GM12865 (cell line): ENCODE results near the gene FOXA3.

Experiments used
- DNase-seq: peaks from one replicate; pipeline ENCODE4 v3.0.0; 2010; ENCODE audit warnings: low read depth
- H3K4me3 ChIP-seq: 2 replicates; pipeline ENCODE4 v1.5.1; 2011; ENCODE audit warnings: mild to moderate bottlenecking, low read depth, low read length, control low read depth
- CTCF ChIP-seq: IDR thresholded peaks from 2 replicates; pipeline ENCODE4 v1.5.1; 2011; ENCODE audit warnings: low read length, control low read depth, low read depth, inconsistent platforms; ENCODE audit not compliant: insufficient read depth; ENCODE audit errors: missing control alignments

The FOXA3 gene

GRCh38 chr19:45852983-45853382 lies 11.1 kb upstream of the FOXA3 start:
- no peak overlapping the region for H3K4me3 ChIP-seq

GRCh38 chr19:45854167-45854778 lies 9.9 kb upstream of the FOXA3 start:
- no peak for TF ChIP-seq CTCF
- no peak for DNase-seq
- no peak overlapping the region for H3K4me3 ChIP-seq

More at GRCh38 chr19:45852983-45853382, 11.1 kb upstream of the FOXA3 start:
- DNase-seq, result no peak
- no peak for TF ChIP-seq CTCF

DNA sequence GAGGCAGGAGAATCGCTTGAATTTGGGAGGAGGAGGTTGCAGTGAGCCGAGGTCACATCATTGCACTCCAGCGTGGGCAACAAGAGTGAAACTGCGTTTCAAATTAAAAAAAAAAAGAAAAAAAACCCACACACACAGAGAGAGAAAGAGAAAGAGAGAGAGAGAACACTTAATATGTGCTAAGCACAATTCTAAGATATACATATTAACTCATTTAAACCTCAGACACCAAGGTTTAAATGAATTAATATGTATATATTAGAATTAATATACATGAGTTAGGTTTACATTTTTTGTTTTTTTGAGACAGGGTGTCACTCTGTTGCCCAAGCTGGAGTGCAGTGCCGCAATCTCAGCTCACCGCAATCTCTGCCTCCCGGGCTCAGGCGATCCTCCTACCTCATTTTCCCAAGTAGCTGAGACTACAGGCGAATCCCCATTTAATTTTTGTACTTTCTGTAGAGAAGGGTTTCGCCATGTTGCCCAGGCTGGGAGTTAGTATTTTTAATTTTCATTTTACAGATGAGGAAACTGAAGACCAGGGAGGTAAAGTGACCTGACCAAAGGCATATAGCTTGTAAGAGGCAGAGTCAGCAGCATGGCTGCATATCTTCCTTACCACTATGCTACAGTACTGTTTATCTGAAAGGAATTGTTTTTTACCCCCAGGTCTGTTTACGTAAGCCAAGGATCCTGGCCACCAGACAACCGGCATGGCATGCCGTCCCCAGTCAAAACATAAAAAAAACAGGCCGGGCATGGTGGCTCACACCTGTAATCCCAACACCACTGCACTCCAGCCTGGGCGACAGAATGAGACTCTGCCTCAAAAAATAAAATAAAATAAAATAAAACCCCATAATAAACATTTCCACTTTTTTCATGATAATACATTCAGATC lies 3.5 kb upstream of the FOXA3 start:
- H3K4me3 ChIP-seq, result peak overlapping the region; percentile 60; the same call in 1 of the 2 replicates
- no peak for TF ChIP-seq CTCF
- no peak for DNase-seq

- peak overlapping the region; percentile 60 for H3K4me3 ChIP-seq
- TF ChIP-seq CTCF, result no peak
- no peak for DNase-seq
Observed at GRCh38 chr19:45862271-45862563, 1.9 kb upstream of the FOXA3 start.

GRCh38 chr19:45862564-45863334 lies 1.4 kb upstream of the FOXA3 start, which contains the start of gene SYMPK:
Gene SYMPK, minus strand, starts transcription at chr19:45863147. Its CDS starts 8,652 bp downstream, at chr19:45854495.
- peak within 1 kb of the TSS; percentile 64 for H3K4me3 ChIP-seq
- TF ChIP-seq CTCF, result no peak
- DNase-seq, result peak; percentile 99

DNA sequence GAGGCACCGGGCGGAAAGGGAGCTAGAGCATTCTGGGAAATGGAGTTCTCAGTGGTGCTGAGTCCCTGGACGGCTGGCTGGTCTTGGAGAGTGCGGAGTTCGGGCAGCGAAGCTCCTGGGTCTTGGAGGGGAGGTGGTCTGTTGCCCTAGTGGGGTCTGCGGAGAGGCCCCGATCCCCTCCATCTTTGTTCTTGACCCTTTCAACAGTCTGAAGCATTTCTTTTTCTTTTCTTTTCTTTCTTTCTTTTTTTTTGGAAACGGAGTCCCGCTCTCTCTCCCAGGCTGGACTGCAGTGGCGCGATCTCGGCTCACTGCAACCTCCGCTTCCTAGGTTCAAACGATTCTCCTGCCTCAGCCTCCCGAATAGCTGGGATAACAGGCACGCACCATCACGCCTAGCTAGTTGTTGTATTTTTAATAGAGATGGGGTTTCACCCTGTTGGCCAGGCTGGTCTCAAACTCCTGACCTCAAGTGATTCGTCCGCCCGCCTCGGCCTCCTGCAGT lies 739 bp upstream of the FOXA3 start:
- peak overlapping the region; percentile 64 for H3K4me3 ChIP-seq
- no peak for TF ChIP-seq CTCF
- no peak for DNase-seq
